Endodermal cell (in vitro differentiated cells): ENCODE results near the gene ARHGEF10L. TPM values are rescaled to one million over a fixed set of nuclear protein-coding genes. Genes with fewer than 3 reads are reported as not detected.

Experiments used
- DNase-seq: peaks from one replicate; pipeline ENCODE4 v3.0.0-alpha.2; 2017
- H3K27ac ChIP-seq: 2 replicates; pipeline ENCODE4 v1.5.1; 2013; ENCODE audit warnings: mild to moderate bottlenecking, low read depth, low read length, moderate library complexity
- H3K27me3 ChIP-seq: 2 replicates; pipeline ENCODE4 v1.6.1; 2013; ENCODE audit warnings: mild to moderate bottlenecking, low read length, moderate library complexity; ENCODE audit not compliant: insufficient read depth, control insufficient read depth, poor library complexity, severe bottlenecking
- H3K36me3 ChIP-seq: 2 replicates; pipeline ENCODE4 v1.7.0; 2013; ENCODE audit warnings: mild to moderate bottlenecking, low read length, moderate library complexity; ENCODE audit not compliant: control insufficient read depth, insufficient read depth
- H3K4me1 ChIP-seq: one replicate; pipeline ENCODE4 v1.7.0; 2013; ENCODE audit warnings: low read length; ENCODE audit not compliant: control insufficient read depth, insufficient read depth
- H3K4me3 ChIP-seq: 2 replicates; pipeline ENCODE4 v1.5.1; 2013; ENCODE audit warnings: mild to moderate bottlenecking, low read length, moderate library complexity
- H3K9ac ChIP-seq: 2 replicates; pipeline ENCODE4 v1.6.1; 2013; ENCODE audit warnings: mild to moderate bottlenecking, low read length, moderate library complexity; ENCODE audit not compliant: poor library complexity, severe bottlenecking; ENCODE audit errors: extremely low read depth
- H3K9me3 ChIP-seq: 2 replicates; pipeline ENCODE4 v1.6.1; 2013; ENCODE audit warnings: mild to moderate bottlenecking, low read length, moderate library complexity; ENCODE audit not compliant: control insufficient read depth
- H3K27ac Mint-ChIP-seq: 2 replicates; pipeline ENCODE4 v1.8.0; 2020; ENCODE audit warnings: mixed read lengths
- H3K27me3 Mint-ChIP-seq: 2 replicates; pipeline ENCODE4 v1.8.0; 2021; ENCODE audit warnings: mild to moderate bottlenecking, mixed read lengths; ENCODE audit not compliant: insufficient read depth
- H3K36me3 Mint-ChIP-seq: 2 replicates; pipeline ENCODE4 v1.8.0; 2020; ENCODE audit warnings: low read depth, mixed read lengths
- H3K4me1 Mint-ChIP-seq: 2 replicates; pipeline ENCODE4 v1.8.0; 2020; ENCODE audit warnings: mixed read lengths
- H3K4me3 Mint-ChIP-seq: 2 replicates; pipeline ENCODE4 v1.8.0; 2020; ENCODE audit warnings: mild to moderate bottlenecking, moderate library complexity, mixed read lengths
- H3K9me3 Mint-ChIP-seq: 2 replicates; pipeline ENCODE4 v1.8.0; 2020; ENCODE audit warnings: mild to moderate bottlenecking, mixed read lengths
- WGBS, 2 experiments: methylation state at CpG; one replicate each; pipeline versions ENCODE4 v1.1.5 to v1.1.7; 2013; ENCODE audit warnings: missing lambda C conversion rate in 2 of 2, mixed read lengths in 1 of 2; ENCODE audit not compliant: insufficient coverage in 1 of 2, insufficient read length in 1 of 2; 5-methylcytosine and 5-hydroxymethylcytosine counted together
- total RNA-seq, 2 donors: library from RNA; stranded (reverse); fragmentation: NEBNext Ultra II Directional in 1 of 2; extraction: Animal tissue kit (Norgen Biotek cat#: 25700) in 1 of 2; gene quantifications; 2 replicates in 1 of 2; 3 replicates in 1 of 2; pipeline ENCODE4 v1.2.1, GENCODE V29; 2021
- TF ChIP-seq, protein P1 (sequence below): fragments of 200-600 bp; sonication (generic); conservative IDR thresholded peaks from 2 replicates; pipeline ENCODE4 v1.5.0; 2021; ENCODE audit warnings: antibody characterized with exemption, mild to moderate bottlenecking

The ARHGEF10L gene
- total RNA-seq, 2 donors from 2014 or later: 5.2 to 10.5 TPM

DNA sequence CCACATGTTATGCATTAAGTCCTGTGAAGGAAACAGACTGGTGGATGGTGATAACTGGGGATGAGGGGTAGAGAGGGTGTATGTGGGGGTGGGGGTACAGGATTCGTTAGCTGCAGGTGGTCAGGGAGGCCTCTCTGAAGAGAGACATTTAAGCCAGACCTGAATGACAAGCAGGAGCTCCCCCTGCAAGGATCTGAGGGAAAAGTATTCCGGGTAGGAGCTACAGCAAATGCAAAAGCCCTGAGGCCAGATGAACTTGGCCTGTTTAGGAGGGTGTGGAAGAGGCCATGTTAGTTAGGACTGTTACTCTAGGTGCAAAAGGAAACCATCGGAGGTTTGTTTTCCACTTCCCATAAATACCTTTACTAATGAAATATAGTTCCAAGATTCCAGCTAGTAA lies 9.9 kb downstream of the ARHGEF10L start:
- peaks cover 6% of the 10 kb centered on the region for H3K4me1 ChIP-seq
- no peaks in the 10 kb centered on the region for H3K9me3 ChIP-seq
- no peak overlapping the region for H3K27ac ChIP-seq
- no peak overlapping the region for H3K9ac ChIP-seq
- TF ChIP-seq, protein P1, sequence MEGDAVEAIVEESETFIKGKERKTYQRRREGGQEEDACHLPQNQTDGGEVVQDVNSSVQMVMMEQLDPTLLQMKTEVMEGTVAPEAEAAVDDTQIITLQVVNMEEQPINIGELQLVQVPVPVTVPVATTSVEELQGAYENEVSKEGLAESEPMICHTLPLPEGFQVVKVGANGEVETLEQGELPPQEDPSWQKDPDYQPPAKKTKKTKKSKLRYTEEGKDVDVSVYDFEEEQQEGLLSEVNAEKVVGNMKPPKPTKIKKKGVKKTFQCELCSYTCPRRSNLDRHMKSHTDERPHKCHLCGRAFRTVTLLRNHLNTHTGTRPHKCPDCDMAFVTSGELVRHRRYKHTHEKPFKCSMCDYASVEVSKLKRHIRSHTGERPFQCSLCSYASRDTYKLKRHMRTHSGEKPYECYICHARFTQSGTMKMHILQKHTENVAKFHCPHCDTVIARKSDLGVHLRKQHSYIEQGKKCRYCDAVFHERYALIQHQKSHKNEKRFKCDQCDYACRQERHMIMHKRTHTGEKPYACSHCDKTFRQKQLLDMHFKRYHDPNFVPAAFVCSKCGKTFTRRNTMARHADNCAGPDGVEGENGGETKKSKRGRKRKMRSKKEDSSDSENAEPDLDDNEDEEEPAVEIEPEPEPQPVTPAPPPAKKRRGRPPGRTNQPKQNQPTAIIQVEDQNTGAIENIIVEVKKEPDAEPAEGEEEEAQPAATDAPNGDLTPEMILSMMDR: no peak
- 73% methylated on average over 3 of the region's 3 CpGs; no CpG with 5 or more reads in 1 of the 2 experiments for WGBS, 2 experiments
- peaks cover 72% of the 10 kb centered on the region for H3K27me3 Mint-ChIP-seq
- no peaks in the 10 kb centered on the region for H3K36me3 ChIP-seq
- H3K27me3 ChIP-seq: peaks cover 11% of the 10 kb centered on the region
- no peak overlapping the region for H3K4me3 Mint-ChIP-seq
- peaks cover 4% of the 10 kb centered on the region for H3K36me3 Mint-ChIP-seq
- DNase-seq: peak; percentile 45
- H3K9me3 Mint-ChIP-seq: peaks cover 5% of the 10 kb centered on the region
- H3K4me1 Mint-ChIP-seq: peaks cover 26% of the 10 kb centered on the region
- H3K4me3 ChIP-seq: no peak overlapping the region
- H3K27ac Mint-ChIP-seq: no peak overlapping the region

DNA sequence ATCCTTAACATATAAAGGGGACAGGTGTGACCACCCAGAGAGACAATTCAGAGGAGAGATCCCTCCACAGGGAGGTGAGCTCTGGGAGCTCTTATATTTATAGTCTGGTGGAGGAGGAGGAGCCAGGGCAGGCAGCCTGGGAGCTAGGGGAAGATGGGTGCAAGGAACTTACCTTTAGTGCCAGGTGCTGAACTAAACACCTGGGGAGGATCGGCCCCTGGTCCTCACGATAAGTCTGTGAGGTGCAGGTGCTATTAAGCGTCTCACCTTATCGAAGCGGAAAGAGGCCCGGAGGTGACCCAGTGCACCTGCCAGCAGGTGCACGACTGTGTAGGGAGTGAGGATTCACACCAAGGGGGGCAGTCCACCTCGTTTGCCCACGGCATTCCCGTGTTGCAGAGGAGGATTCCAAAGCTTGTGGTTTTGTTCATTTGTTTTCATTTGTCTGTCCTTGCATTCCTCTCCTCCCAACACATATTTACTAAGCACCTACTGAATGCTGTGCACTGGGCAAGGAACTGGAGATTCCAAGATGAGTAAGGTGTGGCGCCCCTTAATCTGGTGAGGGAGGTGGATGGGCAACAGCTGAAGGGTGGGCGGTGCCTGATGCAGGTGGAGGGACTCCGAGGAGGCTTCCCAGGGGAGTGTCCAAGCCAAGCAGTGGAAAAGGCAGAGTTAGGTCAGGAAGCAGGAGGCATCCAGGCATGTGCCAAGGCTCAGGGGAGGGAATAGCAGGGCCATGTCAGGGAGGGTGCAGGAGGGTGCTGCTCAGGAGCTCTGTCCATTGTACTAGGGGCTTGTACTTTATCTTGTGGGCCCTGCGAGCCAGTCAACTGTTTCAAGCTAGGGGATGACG lies 11.5 kb downstream of the ARHGEF10L start:
- Mint-ChIP-seq H3K36me3 (no peaks in the 10 kb centered on the region), H3K27ac (peak overlapping the region; percentile 46), H3K4me1 (peaks cover 26% of the 10 kb centered on the region), H3K27me3 (peaks cover 57% of the 10 kb centered on the region), H3K9me3 (no peaks in the 10 kb centered on the region), H3K4me3 (no peak overlapping the region)
- peak; percentile 58 for DNase-seq
- Histone ChIP-seq H3K36me3 (no peaks in the 10 kb centered on the region), H3K9me3 (no peaks in the 10 kb centered on the region), H3K4me3 (no peak overlapping the region), H3K4me1 (peaks cover 6% of the 10 kb centered on the region), H3K9ac (no peak overlapping the region), H3K27ac (peak overlapping the region; percentile 69), H3K27me3 (peaks cover 5% of the 10 kb centered on the region)
- WGBS, 2 experiments: 77 to 87% methylated on average over 8 to 15 of the region's 15 CpGs
- TF ChIP-seq, protein P1: no peak

DNA sequence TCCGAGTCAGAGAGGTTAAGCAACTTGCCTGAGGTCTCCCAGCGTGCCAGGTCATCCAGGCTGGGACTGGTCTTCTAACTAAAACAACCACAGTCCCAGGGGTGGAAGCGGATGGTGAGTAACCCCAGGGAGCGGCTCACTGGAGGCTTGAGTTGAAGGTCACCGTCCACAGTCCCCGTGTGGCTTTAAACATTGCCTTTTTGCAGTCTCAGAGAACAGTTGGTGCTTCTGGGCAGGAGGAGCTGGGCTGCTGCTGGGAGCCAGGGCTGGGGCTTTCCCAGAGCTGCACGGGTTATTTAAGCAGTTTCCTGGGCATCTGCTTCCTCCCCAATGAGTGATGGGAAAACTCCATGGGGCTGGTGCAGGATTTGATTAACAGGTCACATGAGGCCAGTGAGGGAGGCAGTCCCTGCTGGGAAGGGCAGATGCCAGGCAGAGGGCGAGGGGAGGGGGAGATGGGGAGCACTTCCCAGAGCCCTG lies 12.3 kb downstream of the ARHGEF10L start:
- Mint-ChIP-seq H3K9me3 (no peaks in the 10 kb centered on the region), H3K4me1 (peaks cover 26% of the 10 kb centered on the region), H3K27ac (peak overlapping the region; percentile 12), H3K27me3 (peaks cover 48% of the 10 kb centered on the region), H3K4me3 (no peak overlapping the region), H3K36me3 (no peaks in the 10 kb centered on the region)
- no peak overlapping the region for H3K4me3 ChIP-seq
- TF ChIP-seq, protein P1: no peak
- H3K4me1 ChIP-seq: peaks cover 6% of the 10 kb centered on the region
- H3K27me3 ChIP-seq: no peaks in the 10 kb centered on the region
- H3K9me3 ChIP-seq: no peaks in the 10 kb centered on the region
- 63 to 68% methylated on average over 7 to 8 of the region's 8 CpGs for WGBS, 2 experiments
- peak; percentile 60 for DNase-seq
- H3K36me3 ChIP-seq: no peaks in the 10 kb centered on the region
- peak overlapping the region; percentile 69 for H3K27ac ChIP-seq
- no peak overlapping the region for H3K9ac ChIP-seq
